ENCODE data around the gene DTNA.

DTNA gene

GRCh38 chr18:34911081-34911480 is 201.0 kb downstream of the DTNA start:
- Histone ChIP-seq H3K27ac (ENCODE audit: low read depth, low read length) (no peak overlapping the region), H3K9me2 (replicated peaks; ENCODE audit: control insufficient read depth, low read length) (no peaks in the 10 kb centered on the region)
- TF ChIP-seq EZH2phosphoT487 (IDR thresholded peaks at IDR 0.05; ENCODE audit: borderline replicate concordance, low read length) (no peak), CTCF (IDR thresholded peaks at IDR 0.05; ENCODE audit: low read depth, low read length, poor library complexity, severe bottlenecking) (no peak)

GRCh38 chr18:34911661-34912384 is 201.7 kb downstream of the DTNA start:
- no peak overlapping the region for H3K27ac ChIP-seq (ENCODE audit: low read depth, low read length)
- H3K4me2 ChIP-seq (ENCODE audit: low read length): no peak overlapping the region

More at GRCh38 chr18:34911081-34911480, 201.0 kb downstream of the DTNA start:
- H3F3A ChIP-seq (ENCODE audit: control insufficient read depth, insufficient read depth): no peaks in the 10 kb centered on the region
- H3K4me1 ChIP-seq (ENCODE audit: control insufficient read depth, low read length): no peaks in the 10 kb centered on the region
- H3K4me2 ChIP-seq (ENCODE audit: low read length): no peak overlapping the region
- H3K79me2 ChIP-seq (ENCODE audit: control insufficient read depth, low read length): no peaks in the 10 kb centered on the region
- no peaks in the 10 kb centered on the region for H4K20me1 ChIP-seq (ENCODE audit: control insufficient read depth, insufficient read depth, low read depth, low read length)
- H3K27me3 ChIP-seq (ENCODE audit: control insufficient read depth, low read length): peaks cover 6% of the 10 kb centered on the region
- no peak overlapping the region for H3K4me3 ChIP-seq (ENCODE audit: low read length)
- H3K9me3 ChIP-seq (ENCODE audit: control insufficient read depth, insufficient read depth, low read length): no peaks in the 10 kb centered on the region
- H3K36me3 ChIP-seq (ENCODE audit: control insufficient read depth, low read length): no peaks in the 10 kb centered on the region

GRCh38 chr18:34913837-34914661 is 204.0 kb downstream of the DTNA start:
- Histone ChIP-seq H3F3A (ENCODE audit: control insufficient read depth, insufficient read depth) (no peaks in the 10 kb centered on the region), H3K4me1 (ENCODE audit: control insufficient read depth, low read length) (no peaks in the 10 kb centered on the region), H3K9me3 (ENCODE audit: control insufficient read depth, insufficient read depth, low read length) (no peaks in the 10 kb centered on the region), H3K27ac (ENCODE audit: low read depth, low read length) (no peak overlapping the region), H4K20me1 (ENCODE audit: control insufficient read depth, insufficient read depth, low read depth, low read length) (no peaks in the 10 kb centered on the region), H3K9me2 (replicated peaks; ENCODE audit: control insufficient read depth, low read length) (no peaks in the 10 kb centered on the region), H3K4me3 (ENCODE audit: low read length) (no peak overlapping the region), H3K36me3 (ENCODE audit: control insufficient read depth, low read length) (no peaks in the 10 kb centered on the region), H3K4me2 (ENCODE audit: low read length) (no peak overlapping the region), H3K27me3 (ENCODE audit: control insufficient read depth, low read length) (peaks cover 6% of the 10 kb centered on the region), H3K79me2 (ENCODE audit: control insufficient read depth, low read length) (no peaks in the 10 kb centered on the region)
- TF ChIP-seq CTCF (IDR thresholded peaks at IDR 0.05; ENCODE audit: low read depth, low read length, poor library complexity, severe bottlenecking) (no peak), EZH2phosphoT487 (IDR thresholded peaks at IDR 0.05; ENCODE audit: borderline replicate concordance, low read length) (no peak)

More at GRCh38 chr18:34911661-34912384, 201.7 kb downstream of the DTNA start:
- Histone ChIP-seq H3K27me3 (ENCODE audit: control insufficient read depth, low read length) (peaks cover 6% of the 10 kb centered on the region), H3K4me3 (ENCODE audit: low read length) (no peak overlapping the region), H4K20me1 (ENCODE audit: control insufficient read depth, insufficient read depth, low read depth, low read length) (no peaks in the 10 kb centered on the region), H3K9me2 (replicated peaks; ENCODE audit: control insufficient read depth, low read length) (no peaks in the 10 kb centered on the region), H3K36me3 (ENCODE audit: control insufficient read depth, low read length) (no peaks in the 10 kb centered on the region), H3K4me1 (ENCODE audit: control insufficient read depth, low read length) (no peaks in the 10 kb centered on the region), H3K79me2 (ENCODE audit: control insufficient read depth, low read length) (no peaks in the 10 kb centered on the region), H3K9me3 (ENCODE audit: control insufficient read depth, insufficient read depth, low read length) (no peaks in the 10 kb centered on the region), H3F3A (ENCODE audit: control insufficient read depth, insufficient read depth) (no peaks in the 10 kb centered on the region)
- TF ChIP-seq CTCF (IDR thresholded peaks at IDR 0.05; ENCODE audit: low read depth, low read length, poor library complexity, severe bottlenecking) (no peak), EZH2phosphoT487 (IDR thresholded peaks at IDR 0.05; ENCODE audit: borderline replicate concordance, low read length) (no peak)

All from DOHH2 (cell line).